RPMI8226 (cell line): Measurements from ENCODE around the gene IQCK.
"Not testable (repeated sequence)": the region's sequence is repeated elsewhere in the genome, so short reads cannot be mapped to it uniquely, and the experiment has no call there.

ENCODE experiments used
- DNase-seq: peaks from one replicate; pipeline ENCODE4 v3.0.0-alpha.2; 2015

The IQCK gene

GRCh38 chr16:19700319-19700781 lies 17.7 kb upstream of the IQCK start:
- no peak for DNase-seq

- DNase-seq, result no peak
Observed at GRCh38 chr16:19701091-19701490, 17.0 kb upstream of the IQCK start.

GRCh38 chr16:19703172-19703889 lies 14.7 kb upstream of the IQCK start:
- DNase-seq, result no peak

- no peak for DNase-seq
Observed at GRCh38 chr16:19704321-19705145, 13.5 kb upstream of the IQCK start.

- no peak for DNase-seq
Observed at GRCh38 chr16:19705146-19705501, 12.9 kb upstream of the IQCK start.

- no peak for DNase-seq
Observed at GRCh38 chr16:19705843-19706242, 12.2 kb upstream of the IQCK start.

GRCh38 chr16:19706846-19707245 lies 11.2 kb upstream of the IQCK start:
- no peak for DNase-seq

- no peak for DNase-seq
Observed at GRCh38 chr16:19707569-19708295, 10.3 kb upstream of the IQCK start.

GRCh38 chr16:19708296-19709205 lies 9.5 kb upstream of the IQCK start:
- no peak for DNase-seq

GRCh38 chr16:19709381-19710136 lies 8.5 kb upstream of the IQCK start:
- DNase-seq, result no peak

GRCh38 chr16:19710191-19710908 lies 7.7 kb upstream of the IQCK start:
- no peak for DNase-seq

- no peak for DNase-seq
Observed at GRCh38 chr16:19710991-19711545, 7.0 kb upstream of the IQCK start.

- DNase-seq, result no peak
Observed at GRCh38 chr16:19711643-19712042, 6.4 kb upstream of the IQCK start.

GRCh38 chr16:19712418-19713058 lies 5.5 kb upstream of the IQCK start:
- no peak for DNase-seq

GRCh38 chr16:19713697-19714096 lies 4.4 kb upstream of the IQCK start:
- DNase-seq, result no peak

- DNase-seq, result no peak
Observed at GRCh38 chr16:19715566-19715965, 2.5 kb upstream of the IQCK start.

- DNase-seq, result no peak
Observed at GRCh38 chr16:19716183-19716582, 1.9 kb upstream of the IQCK start.

- not testable (repeated sequence) for DNase-seq
Observed at GRCh38 chr16:19716728-19717127, 1.3 kb upstream of the IQCK start.

- DNase-seq, result no peak
Observed at GRCh38 chr16:19717314-19717713, 757 bp upstream of the IQCK start.

GRCh38 chr16:19718624-19718965 lies 524 bp downstream of the IQCK start:
- peak; percentile 44 for DNase-seq
